GM18520 (cell line): ENCODE data around the gene GAREM1.
"Not testable (repeated sequence)": the region's sequence is repeated elsewhere in the genome, so short reads cannot be mapped to it uniquely, and the experiment has no call there.

ENCODE experiments used
- ATAC-seq: cut with Tn5 transposase; IDR thresholded peaks from one replicate; pipeline ENCODE4 v1.9.1; 2021; ENCODE audit not compliant: unreplicated experiment

The GAREM1 gene

DNA sequence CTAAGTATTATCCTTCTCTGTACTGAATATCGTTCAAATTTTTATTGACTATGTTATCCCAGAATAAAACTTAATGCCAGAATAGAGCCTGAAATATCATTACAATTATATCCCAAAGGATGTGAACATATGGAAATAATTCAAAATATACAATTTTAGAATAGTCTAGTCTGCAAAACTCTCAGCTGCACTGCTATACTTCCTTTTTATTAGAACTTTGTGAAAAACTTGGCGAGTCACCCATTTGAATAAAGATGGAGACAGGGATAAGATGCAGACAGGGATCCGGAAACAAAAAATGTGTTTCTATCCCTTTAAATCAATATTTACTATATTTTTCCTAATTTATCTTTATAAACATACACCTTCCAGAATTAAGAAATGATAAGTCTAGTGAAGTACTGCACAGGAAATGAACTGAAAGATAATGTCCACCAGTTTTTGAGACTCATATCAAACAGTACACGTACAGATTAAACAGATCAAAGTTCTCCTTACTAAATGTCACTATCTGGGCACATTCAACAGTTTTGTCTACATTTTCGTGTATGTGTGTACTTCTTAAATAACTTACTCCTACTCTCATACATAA is 173.0 kb downstream of the GAREM1 start:
- no peak for ATAC-seq

DNA sequence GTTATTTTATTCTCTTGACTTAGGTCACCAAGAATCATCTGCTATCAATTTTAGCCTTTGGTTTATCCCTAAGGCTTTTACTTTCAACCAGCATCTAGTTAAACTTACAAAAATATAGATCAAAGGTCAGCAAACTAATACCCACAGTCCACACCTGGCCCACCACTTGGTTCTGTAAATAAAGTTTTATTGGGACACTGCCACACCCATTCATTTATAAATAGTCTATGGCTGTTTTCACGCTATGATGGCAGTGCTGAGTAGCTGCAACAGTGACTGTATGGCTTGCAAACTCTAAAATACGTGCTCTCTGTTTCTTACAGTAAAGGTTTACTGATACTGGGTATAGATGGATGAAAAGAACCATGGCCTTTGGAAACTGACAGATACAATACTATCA is 173.8 kb downstream of the GAREM1 start:
- no peak for ATAC-seq

DNA sequence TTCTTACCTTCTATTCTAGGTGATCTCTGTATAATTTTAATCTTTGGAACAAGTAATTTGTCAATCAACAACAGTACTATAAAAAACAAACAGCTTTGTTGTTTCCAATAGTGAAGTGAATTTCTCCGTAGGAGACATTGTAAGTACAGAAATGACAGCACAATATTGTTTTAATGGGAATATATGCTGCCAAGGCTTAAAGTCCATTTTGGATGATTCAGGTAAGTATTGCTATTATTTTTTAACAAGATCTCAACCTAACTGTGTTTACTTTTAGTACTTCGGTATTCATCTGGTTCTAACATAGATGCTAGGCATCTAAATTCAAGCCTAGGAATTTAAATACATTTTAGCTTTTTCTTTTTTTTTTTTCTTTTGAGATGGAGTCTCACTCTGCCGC is 175.1 kb downstream of the GAREM1 start:
- ATAC-seq: no peak

DNA sequence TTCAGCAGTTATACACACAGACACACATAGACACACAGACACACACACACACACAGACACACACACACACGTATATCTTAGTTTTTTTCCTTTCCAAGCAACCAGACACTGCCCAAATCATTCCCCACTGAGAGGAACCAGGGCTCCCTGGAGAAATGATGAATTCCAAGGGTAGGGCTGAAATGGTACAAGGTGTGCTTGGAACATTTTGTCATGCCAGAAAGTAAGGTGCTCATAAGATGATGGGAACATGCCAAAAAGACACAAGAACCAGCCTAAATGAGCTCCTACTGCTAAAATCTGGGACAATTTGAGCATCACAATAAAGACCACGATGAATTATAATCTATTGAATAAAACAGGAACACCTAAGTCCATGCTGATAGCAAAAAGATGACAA is 177.6 kb downstream of the GAREM1 start:
- no peak for ATAC-seq

DNA sequence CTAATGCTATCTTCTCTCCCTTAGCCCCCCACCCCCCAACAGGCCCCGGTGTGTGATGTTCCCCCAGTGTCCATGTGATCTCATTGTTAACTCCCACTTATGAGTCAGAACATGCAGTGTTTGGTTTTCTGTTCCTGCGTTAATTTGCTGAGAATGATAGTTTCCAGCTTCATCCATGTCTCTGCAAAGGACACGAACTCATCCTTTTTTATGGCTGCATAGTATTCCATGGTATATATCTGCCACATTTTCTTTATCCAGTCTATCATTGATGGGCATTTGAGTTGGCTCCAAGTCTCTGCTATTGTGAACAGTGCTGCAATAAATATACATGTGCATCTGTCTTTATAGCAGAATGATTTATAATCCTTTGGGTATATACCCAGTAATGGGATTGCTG is 179.1 kb downstream of the GAREM1 start:
- not testable (repeated sequence) for ATAC-seq

DNA sequence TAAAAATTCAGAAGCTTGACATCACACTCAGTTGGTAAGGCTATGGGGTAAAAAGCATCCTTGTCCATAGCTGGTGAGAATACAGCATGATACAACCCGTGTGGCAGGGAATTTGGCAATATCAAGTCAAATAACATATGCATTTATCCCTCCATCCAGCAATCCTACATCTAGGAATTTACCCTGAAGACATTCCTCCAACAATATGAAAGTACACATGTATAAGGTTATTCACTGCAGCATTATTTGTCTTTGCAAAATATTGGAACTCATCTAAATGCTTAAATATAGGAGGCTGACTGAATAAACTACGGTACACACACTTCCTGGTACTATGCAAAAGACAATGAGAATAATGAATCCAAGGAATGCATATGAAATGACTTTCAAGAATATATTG is 179.9 kb downstream of the GAREM1 start:
- no peak for ATAC-seq

DNA sequence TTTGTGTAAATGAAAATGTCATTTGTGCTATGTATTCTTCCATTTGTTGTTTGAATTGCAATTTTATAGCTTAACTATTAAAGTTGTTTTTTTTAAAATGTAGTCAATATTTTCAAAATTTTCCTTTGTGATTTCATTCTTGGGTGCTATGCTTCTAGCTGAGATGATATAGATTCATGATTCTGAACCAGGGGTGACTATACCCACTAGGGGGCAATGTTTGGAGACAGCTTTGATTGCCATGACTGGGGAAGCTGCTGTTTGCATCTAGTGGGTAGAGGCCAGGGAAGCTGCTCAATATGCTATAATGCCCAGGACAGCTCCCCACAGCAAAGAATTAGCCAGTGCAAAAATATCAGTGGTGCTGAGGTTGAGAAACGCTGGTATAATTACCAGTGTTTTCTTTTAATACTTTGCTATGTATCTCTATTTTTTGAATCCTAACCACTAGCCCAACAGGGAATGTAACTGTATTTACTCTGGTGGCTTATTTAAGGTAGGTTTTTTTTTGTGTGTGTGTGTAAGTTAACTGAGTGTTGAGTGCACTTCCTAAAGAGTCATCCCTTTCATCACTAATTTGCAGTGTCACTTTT is 181.1 kb downstream of the GAREM1 start:
- peak; percentile 48 for ATAC-seq

DNA sequence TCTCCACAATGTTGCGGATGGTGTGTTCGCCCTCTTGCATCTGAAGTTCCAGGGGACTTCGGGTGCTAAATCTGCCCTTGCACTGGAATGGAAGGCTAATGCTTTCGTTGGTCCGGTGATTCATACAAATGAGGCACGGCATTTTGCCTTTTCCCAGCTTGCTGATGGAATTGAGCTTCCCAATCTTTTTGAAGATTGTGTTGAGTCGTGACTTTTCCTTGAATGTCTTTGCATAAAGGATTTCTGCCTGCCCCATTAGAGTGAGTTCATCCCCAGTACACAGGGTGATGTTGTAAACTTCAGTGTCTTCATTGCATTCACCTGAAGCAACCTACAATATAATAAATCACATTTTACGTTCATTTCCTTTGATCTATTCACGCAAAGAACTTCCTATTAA is 182.8 kb downstream of the GAREM1 start:
- no peak for ATAC-seq

DNA sequence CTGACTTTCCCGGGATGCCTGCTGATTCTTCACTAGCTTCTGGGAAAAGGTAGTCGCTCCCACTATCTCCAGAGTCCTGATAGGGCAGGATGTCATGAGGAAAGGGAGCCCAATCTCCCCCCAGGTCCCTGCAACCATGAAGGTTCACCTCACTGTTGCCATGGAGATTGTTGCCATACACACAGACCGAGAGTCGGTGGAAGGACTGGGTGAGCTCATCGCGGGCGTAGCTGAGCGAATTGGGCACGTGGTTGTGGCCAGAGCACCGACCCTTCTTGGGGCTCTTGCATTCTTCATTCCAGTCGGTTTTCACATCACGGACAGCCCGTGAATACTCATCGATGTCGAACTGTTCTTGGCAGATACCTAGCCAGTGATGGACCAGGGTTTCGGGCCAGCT is 183.4 kb downstream of the GAREM1 start:
- ATAC-seq: no peak

DNA sequence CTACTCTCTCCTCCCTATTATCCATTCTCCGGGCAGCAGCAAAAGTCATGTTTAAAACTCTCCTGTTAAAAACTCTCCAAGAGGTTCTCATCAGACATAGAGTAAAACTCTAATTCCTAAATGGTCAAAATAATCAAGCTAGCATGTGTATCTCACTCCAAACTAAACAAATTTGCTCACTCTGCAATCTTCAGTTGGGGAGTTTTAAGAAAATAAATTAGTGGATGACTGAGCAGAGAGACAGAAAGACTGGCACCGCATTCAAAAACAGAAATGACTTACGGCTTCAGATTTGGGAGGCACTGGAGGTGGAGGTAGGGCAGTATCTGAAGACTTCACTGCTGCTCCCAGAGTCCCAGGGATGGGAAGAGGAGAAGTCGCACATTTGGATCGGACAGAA is 183.9 kb downstream of the GAREM1 start:
- no peak for ATAC-seq

DNA sequence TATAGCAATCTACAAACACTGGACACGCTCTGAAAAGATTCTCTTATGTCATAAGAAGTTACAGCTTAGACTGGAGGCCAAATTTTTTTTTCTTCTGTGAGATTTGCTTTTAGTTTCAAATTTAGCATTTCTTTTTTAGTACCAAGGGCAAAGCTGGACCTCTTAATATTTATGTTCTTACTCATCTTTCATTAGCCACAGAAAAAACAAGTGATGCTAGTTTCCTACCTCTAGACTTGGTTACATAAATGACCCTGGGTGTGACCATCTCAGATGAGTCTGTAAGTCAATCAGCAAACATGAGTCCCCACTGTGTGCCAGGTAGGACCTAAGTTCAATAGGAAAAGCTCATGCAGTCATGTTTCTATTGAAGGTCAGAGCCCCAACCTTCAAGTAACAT is 186.4 kb downstream of the GAREM1 start:
- ATAC-seq: no peak

DNA sequence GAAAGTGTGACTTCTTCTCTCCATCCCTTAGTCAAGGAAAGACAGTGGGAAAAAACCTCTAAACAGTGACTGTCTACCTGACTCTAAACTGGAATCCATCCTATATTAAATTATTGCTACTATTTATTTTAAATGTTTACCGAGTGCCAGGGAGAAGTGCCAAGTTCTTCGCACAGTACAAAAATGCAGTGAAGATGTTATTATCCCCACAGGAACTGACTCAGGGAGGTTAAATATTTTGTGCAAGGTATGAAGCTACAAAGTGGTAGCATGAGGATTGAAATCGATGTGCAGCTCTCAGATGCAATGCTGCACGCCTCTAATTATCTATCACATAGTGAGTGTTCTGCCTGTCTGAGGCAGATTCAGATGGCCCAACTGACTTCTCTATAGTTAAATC is 189.8 kb downstream of the GAREM1 start:
- no peak for ATAC-seq

DNA sequence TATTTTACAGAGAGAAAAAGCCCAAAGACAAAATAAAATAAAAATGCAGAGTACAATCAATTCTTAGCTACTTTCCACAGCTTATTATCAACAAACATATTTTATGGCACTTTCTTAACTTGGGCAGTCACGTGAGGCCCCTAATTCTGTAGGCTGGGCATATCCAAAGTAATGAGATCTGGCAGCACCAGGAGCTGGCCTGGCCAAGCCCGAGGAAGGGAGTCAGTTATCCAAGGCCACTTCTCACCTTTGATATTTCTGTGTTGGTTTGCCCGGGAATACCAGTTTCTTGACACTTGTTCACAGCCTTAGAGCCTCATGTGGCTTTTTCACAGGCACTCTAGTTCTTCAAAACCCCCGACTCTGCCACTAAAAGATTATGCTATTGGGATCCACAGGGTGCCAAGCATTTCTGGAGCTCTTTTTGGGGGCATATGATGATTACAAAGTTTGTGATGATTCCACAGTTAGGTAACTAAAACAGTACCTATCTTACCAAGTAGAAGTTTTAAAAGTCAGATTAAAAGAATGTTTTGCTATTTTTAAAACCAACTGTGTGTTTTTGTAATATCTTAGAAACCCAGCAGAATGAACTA is 190.4 kb downstream of the GAREM1 start:
- ATAC-seq: no peak

DNA sequence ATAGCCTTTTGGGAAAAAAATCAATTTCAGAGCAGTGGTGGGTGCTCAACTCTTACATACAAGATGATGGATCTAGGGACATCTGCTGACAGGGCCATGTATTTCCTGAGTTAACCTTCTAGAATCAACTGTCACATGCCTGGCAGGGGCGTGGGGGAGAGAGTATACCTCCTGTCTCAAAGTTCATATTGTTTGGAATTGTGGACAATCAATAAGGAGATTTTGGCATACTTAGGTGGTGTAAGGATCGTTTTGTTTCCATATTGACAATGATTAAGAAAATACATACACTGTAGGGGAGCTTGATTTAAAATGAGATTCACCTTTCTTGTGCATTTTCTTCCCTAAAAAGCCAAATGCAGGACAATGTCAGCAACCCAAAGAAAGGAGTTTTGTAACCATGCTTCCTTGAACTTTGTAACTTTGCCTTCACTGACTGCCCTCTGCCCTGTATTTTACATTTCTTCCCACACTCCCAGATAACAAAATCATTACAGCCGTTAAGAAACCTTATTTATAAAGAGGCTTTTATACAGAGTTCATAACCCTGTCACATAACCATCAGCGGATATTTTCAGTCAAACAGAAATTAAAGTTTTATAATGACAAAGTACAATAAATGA is 192.4 kb downstream of the GAREM1 start:
- no peak for ATAC-seq

DNA sequence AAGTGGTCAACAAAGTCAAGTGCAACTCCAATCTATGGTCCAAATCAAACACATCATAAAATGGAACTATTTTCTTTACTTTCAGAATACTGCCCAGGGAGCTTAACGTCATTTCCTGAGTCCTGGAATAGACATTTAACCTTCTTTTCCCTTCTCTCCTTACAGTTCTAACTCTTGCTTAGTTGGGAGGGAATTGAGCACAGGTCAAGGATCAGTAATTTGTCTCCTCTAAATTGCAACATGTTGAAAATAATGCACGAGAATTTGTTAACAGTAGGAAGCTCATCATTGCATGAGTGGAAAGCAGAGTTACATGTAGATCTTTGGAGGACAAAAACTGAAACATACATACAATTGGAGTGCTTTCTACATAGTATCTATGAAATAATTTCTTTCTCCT is 193.1 kb downstream of the GAREM1 start:
- no peak for ATAC-seq

DNA sequence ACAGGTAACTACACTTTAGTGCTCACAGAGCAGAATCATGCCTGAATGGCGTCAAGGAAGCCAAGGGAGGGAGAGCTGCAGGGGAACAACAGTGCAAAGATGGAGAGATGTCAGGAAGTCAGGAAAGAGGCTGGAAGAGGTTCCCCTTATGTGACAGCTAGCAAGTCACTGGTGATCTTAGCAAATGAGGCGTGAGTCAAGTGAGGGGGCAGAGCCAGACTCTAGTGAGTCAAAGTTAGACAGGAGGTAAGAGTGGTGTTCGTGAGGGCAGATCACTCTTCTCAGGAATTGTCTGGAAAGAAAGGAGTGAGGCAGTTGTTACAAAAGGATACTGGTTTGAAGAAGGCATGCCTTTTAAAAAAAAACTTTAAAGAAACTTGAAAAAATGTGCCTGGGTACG is 193.8 kb downstream of the GAREM1 start:
- ATAC-seq: no peak

DNA sequence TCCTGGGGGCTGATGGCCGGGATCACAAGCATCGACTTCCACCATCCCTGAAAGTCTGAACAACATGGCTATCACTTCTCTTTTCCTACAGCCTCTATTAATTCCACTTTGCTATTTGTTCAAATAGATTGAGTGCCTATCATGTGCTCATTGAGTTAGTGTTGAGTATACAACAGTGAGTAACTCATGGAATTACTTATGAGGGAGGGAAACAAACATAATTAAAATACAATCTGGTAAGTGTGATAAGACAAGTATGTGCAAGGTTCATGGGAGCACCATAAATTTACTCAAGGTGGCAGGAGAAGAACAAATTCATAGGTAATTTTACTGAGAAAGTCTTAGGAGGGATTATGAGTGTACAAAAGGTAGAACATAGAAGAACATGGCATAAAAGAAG is 194.4 kb downstream of the GAREM1 start:
- ATAC-seq: no peak

DNA sequence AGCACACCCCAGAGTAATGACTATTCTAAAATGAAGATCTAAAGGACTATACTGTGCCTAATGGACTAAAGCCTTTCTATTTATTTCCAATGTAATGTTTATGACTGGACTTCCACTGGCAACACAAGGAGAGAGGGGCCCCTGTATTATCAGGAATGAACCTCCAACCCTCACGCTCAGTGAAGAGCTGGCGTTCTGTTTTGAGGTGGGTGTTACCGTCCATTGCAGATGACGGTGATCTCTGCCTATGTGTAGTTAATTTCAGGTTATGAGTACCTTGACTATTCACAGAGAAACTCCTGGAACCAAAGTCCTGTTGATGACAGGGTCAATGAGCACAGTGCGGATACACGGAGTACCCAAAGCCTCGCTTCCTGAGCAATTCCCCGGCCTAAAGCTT is 195.5 kb downstream of the GAREM1 start:
- no peak for ATAC-seq

DNA sequence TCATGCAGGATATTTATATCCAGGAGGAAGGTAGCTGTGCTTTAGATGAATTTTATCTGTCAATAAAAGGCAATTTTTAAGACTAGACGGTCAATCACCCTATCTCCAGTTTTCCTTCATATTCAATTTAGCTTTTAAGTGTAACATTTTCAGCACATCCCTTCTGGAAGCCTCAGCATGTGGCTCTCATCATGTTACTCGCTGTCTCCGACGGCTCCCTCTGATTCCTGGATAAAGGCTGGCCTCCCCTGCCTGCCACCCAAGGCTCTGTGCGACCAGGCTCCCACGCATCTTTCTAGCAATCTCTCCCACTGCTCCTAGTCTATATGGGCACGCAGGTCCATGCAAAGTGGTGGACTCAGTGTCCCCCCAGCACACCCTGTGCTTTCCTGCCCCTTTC is 196.4 kb downstream of the GAREM1 start:
- no peak for ATAC-seq

DNA sequence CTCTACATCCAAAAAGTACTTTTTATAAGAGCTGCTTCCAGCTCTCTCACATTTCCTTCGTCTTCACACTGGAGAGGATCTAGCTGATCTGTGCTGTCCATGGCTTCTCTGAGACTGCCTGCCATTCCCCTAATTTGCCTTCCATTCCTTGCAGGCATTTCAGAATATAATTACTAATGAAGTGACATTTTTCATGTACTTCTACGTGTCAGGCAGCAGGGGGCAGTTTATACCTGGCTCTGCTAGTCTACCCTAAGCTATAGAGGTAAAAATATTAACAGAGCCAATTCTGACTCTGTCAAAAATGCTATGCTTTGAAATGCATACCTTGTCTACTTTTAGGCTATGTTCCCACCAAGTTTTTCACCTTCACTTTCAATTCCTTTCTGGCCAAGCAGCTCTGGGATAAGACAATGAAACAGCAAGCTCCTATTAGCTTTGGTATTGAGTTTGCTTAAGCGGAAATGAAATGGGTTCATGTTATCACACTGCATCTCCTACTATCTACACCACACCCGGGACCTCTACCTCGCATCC is 198.9 kb downstream of the GAREM1 start:
- ATAC-seq: peak; percentile 43

DNA sequence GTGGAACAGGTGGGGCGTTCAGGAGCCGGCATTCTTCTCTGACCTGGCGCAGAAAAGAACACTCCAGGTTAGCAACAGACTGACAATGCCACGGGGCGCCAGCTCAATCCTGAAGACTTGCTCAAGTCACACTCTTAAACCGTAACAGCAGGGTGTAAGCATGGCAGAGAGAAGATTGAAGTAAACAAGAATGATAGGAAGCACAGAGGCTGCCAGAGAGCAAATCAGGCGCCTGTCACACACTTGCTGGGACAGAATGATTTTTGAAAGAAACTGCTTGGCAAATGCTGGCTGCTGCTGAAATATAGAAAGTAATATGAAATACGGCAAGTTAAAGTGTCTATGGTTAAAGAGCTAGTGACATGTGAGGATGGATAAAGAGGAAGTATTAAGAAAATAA is 200.3 kb downstream of the GAREM1 start:
- no peak for ATAC-seq

DNA sequence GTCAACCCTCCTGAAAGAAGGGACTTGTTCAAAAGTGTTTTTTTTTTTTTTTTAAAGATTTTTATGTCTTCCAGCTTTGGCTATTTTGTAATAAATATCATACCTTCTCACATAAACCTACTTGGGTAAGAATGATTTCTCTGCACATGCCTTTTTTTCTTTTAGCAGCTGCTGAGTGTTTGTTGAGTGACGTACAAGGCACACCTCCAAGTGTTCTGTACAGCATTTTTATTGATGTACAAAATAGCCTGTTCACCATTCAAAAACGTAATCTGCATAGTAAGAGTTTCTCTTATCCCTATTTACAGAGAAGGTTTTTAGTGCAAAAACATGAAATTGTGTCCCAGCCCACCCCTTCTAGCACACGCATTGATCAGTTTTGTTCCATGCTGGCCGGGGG is 203.2 kb downstream of the GAREM1 start:
- no peak for ATAC-seq
